HG03095 (cell line): Measurements from ENCODE around the gene UCHL5.

Source experiments
- ATAC-seq: cut with Tn5 transposase; IDR thresholded peaks from one replicate; pipeline ENCODE4 v1.9.1; 2021; ENCODE audit warnings: moderate library complexity; ENCODE audit not compliant: unreplicated experiment

UCHL5 gene

DNA sequence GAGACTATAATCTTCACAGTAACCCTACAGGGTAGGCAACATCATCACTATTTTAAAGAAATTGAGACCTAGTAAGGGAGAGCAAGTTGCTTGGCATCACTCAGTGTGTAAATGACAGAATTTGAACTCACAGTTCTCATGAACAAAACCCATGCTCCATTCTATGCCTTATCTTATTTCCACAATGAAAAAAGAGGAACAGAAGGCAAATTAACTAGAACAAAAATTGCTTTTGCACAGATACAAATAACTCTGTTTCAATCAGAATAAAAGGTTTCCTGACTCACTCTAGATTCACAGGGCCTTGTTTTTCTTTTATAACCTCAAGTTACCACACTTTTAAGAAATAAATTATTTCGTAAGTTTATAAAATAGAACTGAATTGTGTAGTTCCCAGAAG, 90.1 kb downstream of the UCHL5 start:
- ATAC-seq = no peak

DNA sequence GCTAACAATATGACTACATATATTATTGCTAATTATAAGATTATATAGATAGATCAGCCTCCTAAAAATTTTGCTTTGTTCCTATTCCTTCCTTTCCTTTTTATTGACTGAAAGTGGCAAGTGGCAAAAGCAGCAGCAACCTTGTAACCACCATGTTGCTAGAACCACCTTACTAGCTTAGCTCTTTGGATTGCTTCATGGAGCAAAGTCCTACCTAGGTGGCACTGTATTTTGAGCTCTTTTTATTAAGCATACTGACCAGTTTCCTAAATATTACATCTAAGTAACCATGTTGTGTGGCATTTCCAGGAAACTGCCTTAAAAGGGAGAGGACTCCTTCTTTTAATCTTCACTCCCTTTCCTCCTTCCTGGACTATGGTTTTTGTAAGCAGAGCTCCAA, 90.8 kb downstream of the UCHL5 start:
- no peak for ATAC-seq

DNA sequence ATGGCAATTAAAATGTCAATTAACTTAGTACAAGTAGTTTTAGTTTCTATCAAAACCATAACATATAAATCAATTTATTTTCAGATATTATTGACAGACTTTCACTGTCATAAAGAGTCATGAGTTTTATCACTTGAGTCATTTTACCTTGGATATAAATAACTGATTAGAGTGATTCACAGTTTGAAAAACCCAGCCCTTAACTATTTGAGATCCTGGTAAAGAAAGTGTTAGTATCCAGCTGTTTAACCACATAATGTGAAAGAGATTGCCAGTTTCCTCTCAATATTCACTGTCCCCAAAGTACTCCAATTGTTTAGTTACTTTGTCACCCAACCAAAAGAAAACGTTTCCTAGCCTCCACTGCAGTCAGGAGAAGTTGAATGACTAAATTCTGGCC, 91.3 kb downstream of the UCHL5 start:
- ATAC-seq = no peak

DNA sequence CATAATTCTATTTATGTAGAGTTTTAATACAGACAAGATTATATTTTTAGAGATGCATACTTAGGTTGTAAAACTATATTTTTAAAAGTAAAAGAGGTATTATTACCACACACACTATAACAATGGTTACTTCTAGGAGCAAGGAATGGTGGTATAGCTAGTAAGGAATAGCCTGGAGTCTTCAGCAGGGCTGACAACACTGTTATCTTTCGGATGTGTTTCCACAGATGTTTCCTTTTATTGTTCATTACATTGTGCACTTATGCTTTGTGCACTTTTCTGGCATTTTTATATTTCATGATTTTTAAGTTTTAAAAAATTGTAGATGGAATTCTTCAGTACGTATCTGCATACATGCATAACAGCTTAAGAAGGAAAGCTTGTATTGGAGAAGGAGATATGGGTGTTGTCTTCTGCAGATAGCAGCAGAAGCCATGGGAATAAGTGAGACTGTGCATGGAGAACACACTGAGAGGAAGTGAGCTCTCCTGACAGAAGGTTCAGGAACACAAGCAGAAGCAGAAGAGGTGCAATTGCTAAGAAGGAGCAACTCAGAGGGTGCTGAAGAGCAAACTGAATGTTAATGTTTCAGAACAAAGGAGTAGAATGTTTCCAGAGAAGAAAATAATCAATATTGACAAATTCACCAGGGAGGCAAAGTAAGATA, 91.8 kb downstream of the UCHL5 start:
- ATAC-seq = no peak

DNA sequence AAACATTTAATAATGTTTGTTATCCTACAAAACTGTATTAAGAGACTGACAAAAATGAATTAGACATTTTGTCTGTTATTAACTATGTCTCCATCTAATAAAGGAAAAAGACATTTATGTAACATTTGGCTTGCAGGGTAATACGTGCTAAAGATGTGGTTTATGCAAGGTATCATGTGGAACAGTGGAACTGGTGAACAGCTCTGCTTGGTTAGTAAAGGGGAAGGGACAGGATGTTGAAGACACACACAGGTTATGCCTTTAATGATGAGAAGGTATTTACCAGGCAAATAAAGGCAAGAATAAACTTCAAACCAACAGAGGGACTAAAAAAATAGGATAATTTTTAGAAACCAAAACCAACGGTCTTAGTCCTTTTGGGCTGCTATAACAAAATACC, 93.1 kb downstream of the UCHL5 start:
- no peak for ATAC-seq

DNA sequence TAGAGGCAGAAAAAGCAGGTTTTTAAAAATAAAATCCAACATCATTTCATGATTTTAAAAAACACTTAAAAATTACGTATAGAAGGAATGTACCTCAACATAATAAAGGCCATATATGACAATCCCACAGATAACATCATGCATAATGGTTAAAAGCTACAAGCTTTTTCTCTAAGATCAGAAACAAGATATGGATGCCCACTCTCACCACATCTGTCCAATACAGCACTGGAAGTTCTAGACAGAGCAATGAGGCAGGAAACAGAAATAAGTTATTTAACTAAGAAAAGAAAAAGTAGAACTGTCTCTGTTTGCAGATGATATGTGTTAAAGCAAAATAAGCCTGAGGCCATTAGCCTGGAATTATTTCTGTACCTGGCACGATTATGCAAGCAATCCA, 96.3 kb downstream of the UCHL5 start:
- no peak for ATAC-seq
